Coronary artery (tissue), 2 donors: ENCODE measurements around the gene FOXO6.

Experiments used
- DNase-seq: peaks from one replicate; pipeline ENCODE4 v3.0.0-alpha.2; 2017; ENCODE audit warnings: low spot score
- H3K27ac ChIP-seq, 2 donors: fragments of 200-600 bp; sonication (generic); one replicate each; pipeline ENCODE4 v1.5.1; 2016 to 2019
- H3K4me3 ChIP-seq: fragments of 200-600 bp; sonication (generic); 2 replicates; pipeline ENCODE4 v1.5.1; 2016; ENCODE audit warnings: mild to moderate bottlenecking, moderate library complexity
- TF ChIP-seq, protein P1 (sequence below): fragments of 200-600 bp; sonication (generic); IDR thresholded peaks from one replicate; pipeline ENCODE4 v1.5.1; 2019; ENCODE audit warnings: antibody characterized with exemption

Gene FOXO6

DNA sequence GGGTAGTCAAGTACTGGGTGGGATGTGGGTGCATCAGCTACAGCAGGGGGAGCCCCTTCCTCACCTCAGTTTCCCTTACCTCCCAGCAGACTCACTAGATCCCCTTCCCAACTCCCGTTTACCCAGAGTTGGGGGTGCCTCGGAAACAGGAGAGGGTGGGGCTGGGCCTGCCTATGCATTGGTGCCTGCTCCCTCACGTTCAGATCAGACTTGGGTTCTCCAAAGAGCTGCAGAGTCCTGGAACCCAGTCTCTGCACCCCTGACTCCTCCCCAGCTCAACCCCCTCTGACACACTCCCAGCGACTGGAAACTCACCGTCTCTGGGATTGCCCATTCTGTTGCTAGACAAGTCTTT, 6.0 kb downstream of the FOXO6 start:
- TF ChIP-seq, protein P1, sequence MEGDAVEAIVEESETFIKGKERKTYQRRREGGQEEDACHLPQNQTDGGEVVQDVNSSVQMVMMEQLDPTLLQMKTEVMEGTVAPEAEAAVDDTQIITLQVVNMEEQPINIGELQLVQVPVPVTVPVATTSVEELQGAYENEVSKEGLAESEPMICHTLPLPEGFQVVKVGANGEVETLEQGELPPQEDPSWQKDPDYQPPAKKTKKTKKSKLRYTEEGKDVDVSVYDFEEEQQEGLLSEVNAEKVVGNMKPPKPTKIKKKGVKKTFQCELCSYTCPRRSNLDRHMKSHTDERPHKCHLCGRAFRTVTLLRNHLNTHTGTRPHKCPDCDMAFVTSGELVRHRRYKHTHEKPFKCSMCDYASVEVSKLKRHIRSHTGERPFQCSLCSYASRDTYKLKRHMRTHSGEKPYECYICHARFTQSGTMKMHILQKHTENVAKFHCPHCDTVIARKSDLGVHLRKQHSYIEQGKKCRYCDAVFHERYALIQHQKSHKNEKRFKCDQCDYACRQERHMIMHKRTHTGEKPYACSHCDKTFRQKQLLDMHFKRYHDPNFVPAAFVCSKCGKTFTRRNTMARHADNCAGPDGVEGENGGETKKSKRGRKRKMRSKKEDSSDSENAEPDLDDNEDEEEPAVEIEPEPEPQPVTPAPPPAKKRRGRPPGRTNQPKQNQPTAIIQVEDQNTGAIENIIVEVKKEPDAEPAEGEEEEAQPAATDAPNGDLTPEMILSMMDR, result no peak
- H3K4me3 ChIP-seq, result no peak overlapping the region
- H3K27ac ChIP-seq, result no peak overlapping the region
- DNase-seq, result no peak

- TF ChIP-seq, protein P1, result no peak
- no peak overlapping the region for H3K27ac ChIP-seq
- no peak for DNase-seq
- no peak overlapping the region for H3K4me3 ChIP-seq
Observed at GRCh38 chr1:41368366-41368765, 7.1 kb downstream of the FOXO6 start.

- DNase-seq, result no peak
- H3K27ac ChIP-seq, result no peak overlapping the region
- TF ChIP-seq, protein P1, result no peak
Observed at GRCh38 chr1:41368801-41369200, 7.6 kb downstream of the FOXO6 start.

GRCh38 chr1:41369531-41369930, 8.3 kb downstream of the FOXO6 start:
- H3K4me3 ChIP-seq, result no peak overlapping the region
- no peak for DNase-seq
- TF ChIP-seq, protein P1, result no peak
- no peak overlapping the region for H3K27ac ChIP-seq

More at GRCh38 chr1:41368801-41369200, 7.6 kb downstream of the FOXO6 start:
- no peak overlapping the region for H3K4me3 ChIP-seq

GRCh38 chr1:41370225-41370624, 9.0 kb downstream of the FOXO6 start:
- H3K4me3 ChIP-seq, result no peak overlapping the region
- TF ChIP-seq, protein P1, result no peak
- H3K27ac ChIP-seq, result no peak overlapping the region
- no peak for DNase-seq

DNA sequence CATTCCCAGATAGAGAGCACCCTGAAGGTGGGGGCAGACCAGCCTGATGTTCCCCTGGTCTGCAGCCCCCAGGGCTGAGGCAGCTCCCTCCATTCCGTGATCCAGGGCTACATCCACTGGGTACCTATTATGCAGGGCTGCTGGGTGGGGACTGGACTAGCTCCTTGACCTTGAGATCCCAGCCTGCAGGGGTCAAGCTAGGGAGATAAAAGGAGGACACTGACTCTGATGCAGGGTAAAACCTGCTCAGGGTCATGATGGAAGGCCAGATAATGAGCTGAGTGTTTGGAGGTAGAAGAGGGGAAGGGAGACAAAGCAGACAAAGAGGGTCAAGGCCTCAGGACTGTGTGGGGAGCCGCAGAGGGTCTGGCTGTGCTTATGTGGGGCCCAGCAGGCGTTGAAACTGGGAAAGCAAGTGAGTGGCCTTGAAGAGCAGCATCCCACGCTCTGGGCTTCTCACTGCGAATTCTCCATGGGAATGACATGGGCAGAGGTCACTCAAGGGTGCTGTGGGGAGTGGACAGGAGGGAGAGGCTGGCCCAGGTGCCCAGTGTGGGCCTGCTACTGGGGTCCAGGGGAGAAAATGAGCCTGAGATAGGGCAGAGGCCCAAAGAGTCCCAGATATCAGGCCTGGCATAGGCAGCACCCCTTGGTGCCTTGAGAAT, 9.7 kb downstream of the FOXO6 start:
- no peak for DNase-seq
- H3K27ac ChIP-seq, result no peak overlapping the region
- no peak overlapping the region for H3K4me3 ChIP-seq
- TF ChIP-seq, protein P1, result no peak
